GM12864 (cell line): ENCODE data around the gene ENDOG.
A peak's percentile ranks its signal among the peaks of the same experiment; 100 is the strongest.
"Not testable (repeated sequence)": the region's sequence is repeated elsewhere in the genome, so short reads cannot be mapped to it uniquely, and the experiment has no call there.

ENCODE experiments used
- DNase-seq: peaks from one replicate; pipeline ENCODE4 v3.0.0-alpha.2; 2011; ENCODE audit warnings: low read depth
- H3K4me3 ChIP-seq: 2 replicates; pipeline ENCODE4 v1.5.1; 2011; ENCODE audit warnings: mild to moderate bottlenecking, low read depth, low read length, control low read depth
- TF ChIP-seq, protein P1 (sequence below): IDR thresholded peaks from 2 replicates; pipeline ENCODE4 v1.5.1; 2011; ENCODE audit warnings: low read depth, mild to moderate bottlenecking, moderate library complexity, low read length, control low read depth, inconsistent platforms; ENCODE audit errors: missing control alignments

ENDOG gene

DNA sequence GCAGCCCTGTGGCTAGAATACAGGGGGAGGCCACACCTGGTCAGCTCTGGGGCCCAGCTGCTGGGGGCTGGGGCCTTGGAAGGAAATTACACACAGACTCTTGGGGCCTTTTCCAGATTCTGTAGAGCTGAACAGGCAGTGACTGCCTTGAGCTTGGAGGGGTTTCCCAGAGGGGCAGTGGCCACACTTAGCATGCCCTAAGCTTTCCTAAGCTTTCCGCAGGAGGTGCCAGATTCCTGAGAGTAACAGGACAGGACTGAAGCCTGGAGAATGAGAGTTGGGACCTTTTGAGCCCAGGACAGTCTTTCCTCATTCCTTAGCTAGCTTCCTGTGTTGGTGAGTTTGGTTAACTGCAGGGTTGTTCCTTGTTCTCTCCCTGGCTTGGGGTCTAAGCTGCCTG lies 29.9 kb upstream of the ENDOG start:
- H3K4me3 ChIP-seq = peak overlapping the region; percentile 99
- DNase-seq = no peak

GRCh38 chr9:128790536-128790935 lies 27.8 kb upstream of the ENDOG start:
- TF ChIP-seq, protein P1, sequence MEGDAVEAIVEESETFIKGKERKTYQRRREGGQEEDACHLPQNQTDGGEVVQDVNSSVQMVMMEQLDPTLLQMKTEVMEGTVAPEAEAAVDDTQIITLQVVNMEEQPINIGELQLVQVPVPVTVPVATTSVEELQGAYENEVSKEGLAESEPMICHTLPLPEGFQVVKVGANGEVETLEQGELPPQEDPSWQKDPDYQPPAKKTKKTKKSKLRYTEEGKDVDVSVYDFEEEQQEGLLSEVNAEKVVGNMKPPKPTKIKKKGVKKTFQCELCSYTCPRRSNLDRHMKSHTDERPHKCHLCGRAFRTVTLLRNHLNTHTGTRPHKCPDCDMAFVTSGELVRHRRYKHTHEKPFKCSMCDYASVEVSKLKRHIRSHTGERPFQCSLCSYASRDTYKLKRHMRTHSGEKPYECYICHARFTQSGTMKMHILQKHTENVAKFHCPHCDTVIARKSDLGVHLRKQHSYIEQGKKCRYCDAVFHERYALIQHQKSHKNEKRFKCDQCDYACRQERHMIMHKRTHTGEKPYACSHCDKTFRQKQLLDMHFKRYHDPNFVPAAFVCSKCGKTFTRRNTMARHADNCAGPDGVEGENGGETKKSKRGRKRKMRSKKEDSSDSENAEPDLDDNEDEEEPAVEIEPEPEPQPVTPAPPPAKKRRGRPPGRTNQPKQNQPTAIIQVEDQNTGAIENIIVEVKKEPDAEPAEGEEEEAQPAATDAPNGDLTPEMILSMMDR = no peak
- no peak for DNase-seq
- H3K4me3 ChIP-seq = no peak overlapping the region

More for the DNA sequence above, 29.9 kb upstream of the ENDOG start:
- TF ChIP-seq, protein P1 = no peak

DNA sequence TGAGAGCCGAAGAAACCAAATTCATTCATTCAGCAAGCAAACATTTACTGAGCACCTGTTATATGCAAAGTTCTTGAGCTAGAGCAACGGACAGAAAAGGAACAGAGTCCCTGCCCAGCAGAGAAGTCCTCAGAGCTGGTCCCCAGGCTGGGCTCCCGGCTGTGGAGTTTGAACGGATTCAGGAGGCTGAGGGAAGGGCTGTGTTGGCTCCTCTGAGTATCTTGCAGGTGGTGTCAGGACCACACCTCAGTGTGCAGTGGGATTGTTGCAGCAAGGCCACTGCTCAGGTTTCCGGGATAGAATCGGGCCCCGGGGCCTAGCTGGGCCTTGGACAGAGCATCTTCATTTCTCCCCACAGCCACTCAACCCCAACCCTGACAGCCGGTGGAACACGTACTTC lies 26.2 kb upstream of the ENDOG start:
- no peak overlapping the region for H3K4me3 ChIP-seq
- TF ChIP-seq, protein P1 = no peak
- DNase-seq = no peak

- DNase-seq = no peak
- H3K4me3 ChIP-seq = no peak overlapping the region
- TF ChIP-seq, protein P1 = no peak
Observed at GRCh38 chr9:128792978-128793686, 25.2 kb upstream of the ENDOG start.

- H3K4me3 ChIP-seq, DNase-seq: not testable (repeated sequence)
Observed at GRCh38 chr9:128794961-128795360, 23.3 kb upstream of the ENDOG start.

DNA sequence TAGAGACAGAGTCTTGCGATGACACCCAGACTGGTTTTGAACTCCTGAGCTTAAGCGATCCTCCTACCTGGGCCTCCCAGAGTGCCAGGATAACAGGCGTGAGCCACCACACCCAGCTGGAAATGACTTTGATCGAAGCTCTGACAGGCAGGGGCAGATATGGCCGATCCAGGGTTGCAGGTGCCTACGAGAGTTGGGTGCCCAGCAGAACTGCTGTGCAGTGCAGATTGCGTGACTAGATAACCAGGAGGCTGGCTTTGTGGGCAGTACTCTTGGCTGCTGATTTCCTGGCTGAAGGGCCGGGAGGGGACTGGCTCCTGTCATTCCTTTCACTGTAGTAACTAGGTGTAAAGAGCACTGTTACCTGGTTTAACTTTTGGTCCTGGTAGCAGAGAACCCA lies 19.4 kb upstream of the ENDOG start:
- no peak for DNase-seq
- no peak overlapping the region for H3K4me3 ChIP-seq
- TF ChIP-seq, protein P1 = no peak

DNA sequence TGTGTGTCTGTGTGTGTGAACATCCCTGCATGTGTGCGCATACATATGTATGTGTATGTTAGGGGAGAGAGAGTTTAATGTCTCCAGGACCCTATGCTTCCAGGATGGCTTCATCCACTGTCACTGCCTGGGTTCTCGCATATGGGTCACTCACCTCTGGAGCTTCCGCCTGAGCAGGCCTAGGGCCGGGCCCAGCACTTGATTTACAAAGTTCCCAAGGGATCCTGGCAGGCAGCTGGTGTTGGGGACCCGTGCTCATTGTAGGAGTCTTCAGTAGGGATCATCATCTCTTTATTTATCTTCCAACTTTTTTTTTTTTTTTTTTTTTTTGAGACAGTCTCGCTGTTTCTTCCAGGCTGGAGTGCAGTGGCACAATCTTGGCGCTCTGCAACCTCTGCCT lies 18.2 kb upstream of the ENDOG start:
- no peak overlapping the region for H3K4me3 ChIP-seq
- DNase-seq = no peak
- TF ChIP-seq, protein P1 = no peak
